ENCODE measurements around the gene SPATA25.
"Not testable (repeated sequence)": the region's sequence is repeated elsewhere in the genome, so short reads cannot be mapped to it uniquely, and the experiment has no call there.

Gene SPATA25

DNA sequence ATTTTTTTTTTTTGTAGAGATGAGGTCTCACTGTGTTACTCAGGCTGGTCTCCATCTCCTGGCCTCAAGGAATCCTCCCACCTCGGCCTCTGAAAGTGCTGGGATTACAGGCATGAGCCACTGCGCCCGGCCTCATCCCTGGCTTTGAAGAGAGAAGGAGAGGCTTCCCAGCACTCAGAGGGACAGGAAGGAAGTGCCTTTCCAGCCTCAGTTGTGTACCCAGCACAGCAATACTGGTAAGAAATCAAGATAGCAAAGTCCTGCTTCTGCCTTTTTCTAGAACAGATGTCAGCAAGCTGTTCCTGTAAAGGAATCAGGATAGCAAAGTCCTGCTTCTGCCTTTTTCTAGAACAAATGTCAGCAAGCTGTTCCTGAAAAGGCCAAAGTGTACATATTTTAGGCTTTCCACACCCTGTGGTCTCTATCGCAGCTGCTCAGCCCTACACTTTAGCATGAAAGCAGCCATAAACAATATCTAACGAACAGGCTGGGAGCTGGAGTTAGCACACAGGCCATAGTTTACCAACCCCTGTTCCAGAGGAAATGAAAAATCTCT, 30.8 kb upstream of the SPATA25 start:
- DNase-seq = peak in 2 of 10 donors; percentile 12 to 64
- intact Hi-C loops (cut with DNase I) = no loop called here

DNA sequence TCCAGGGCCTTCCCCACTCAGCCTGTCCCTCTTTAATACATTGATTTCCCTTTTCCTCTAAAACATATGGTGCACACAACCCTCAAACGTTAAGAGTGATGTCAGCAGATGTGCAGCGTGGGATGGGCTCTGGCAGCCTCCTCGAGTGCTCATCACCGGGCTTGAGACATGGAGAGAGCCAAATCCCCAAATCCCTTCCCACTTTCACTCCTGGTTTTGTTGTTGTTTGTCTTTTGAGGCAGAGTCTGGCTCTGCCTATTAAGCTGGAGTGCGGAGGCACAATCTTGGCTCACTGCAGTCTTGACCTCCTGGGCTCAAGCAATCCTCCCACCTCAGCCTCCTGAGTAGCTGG, 30.3 kb upstream of the SPATA25 start:
- intact Hi-C loops (cut with DNase I) = no loop called here
- peak in 5 of 10 donors; percentile 39 to 90 (median 80) for DNase-seq

DNA sequence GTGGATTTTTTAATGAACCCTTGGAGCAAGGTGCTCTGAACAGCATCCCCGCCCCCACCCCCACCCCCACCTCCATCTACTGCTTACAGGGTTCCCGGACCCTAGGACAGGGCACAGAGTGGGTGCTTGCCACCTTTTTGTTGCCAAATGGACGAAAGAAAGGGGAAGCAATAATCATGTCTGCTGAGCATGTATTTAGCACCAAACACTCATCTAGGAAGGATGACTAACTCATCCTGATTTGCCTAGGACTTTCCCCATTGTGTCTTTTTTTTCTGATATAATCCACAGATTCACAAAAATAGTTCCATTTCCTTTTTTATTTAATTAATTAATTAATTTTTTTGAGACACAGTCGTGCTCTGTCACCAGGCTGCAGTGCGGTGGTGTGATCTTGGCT, 25.7 kb upstream of the SPATA25 start:
- intact Hi-C loops (cut with DNase I) = no loop called here
- no peak for DNase-seq

- intact Hi-C loops (cut with DNase I) = no loop called here
- peak in 1 of 10 donors; percentile 2 for DNase-seq
Measured at GRCh38 chr20:45912344-45912682, 24.9 kb upstream of the SPATA25 start.

DNA sequence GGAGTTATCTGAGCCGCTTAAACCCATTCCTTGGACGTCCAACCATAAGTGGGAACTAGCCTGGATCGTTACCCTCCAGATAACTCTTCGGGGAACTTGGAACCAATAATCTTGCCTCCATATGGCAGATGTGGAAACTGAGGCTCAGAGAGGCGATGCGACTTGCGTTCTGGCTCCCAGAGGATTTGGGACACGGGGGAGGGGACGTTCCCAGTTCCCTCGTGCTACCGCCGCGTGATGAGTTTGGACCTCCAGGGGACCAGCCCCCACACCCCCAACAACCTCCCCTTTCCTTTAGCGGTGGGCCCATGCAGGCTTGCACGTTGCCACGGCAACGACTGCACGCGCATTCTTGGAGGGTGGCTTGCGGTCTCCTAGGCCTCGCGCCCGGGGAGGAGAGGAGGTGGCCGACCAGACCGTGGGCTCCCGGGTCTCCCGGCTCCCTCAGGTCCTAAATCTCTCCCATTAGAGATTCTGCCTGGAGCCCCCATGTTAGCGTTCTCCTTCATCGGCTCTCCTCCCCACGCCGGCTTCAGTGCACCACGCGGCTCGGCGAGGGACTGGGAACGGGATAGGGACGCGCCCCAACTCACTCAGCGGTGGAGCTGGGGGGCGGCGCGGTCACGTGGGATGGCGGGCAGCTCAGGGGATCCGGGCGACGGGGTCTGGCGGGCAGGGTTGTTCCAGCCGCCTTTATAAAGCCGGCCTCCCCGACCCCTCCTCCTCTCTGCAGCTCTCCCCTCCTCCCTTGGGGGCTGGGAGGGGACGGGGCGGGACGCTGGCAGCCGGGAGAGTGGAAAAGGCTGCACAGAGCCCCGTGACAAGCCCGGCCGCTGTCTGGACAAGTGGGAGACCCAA, 24.3 kb upstream of the SPATA25 start, which contains the start of gene PLTP:
TSS of gene PLTP (minus strand) at position 670 of the 858 bp plus-strand sequence. CDS start 703 bp downstream, outside the sequence.
- peak; percentile 29 to 92 (median 62) for DNase-seq
- intact Hi-C loops (cut with DNase I) = no loop called here

DNA sequence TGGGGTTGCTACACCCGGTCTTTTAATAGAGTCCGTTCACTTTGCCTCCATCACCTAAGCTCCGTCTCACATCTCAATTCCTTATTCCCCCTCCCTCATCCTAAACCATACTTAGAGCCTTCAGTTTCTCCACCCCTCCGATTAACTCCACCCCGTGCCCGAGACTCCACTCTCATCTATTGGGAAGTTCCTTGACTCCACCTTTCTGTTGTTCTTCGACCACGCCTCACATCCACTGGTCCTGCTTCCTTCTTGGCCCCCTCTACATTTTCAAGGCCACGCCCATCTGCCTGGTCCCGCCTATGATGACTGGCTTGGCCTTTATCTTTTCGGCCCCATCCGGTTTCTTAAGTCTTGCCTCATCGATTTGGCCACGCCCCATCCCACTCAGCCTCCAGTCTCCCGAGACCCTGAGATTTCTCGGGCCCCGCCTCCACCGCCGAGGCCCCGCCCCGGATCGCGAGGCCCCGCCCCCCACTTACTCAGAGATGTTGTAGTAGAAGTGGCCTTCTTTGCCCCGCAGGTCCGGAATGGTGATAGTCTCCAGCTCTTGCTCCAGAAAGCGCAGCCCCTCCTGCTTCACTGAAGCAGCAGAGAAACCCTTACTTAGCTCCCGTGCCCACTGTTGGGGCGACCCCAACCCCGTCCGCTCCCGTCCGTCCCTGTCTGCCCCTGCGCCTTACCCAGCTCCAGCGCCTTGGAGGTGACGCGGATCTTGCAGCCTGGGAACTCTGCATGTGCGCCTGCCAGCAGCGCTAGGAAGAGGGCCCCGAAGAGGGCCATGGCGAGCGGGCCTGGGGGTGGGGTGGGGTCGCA, 23.5 kb upstream of the SPATA25 start:
- intact Hi-C loops (cut with DNase I) = no loop called here
- DNase-seq = peak; percentile 57 to 97 (median 84)

DNA sequence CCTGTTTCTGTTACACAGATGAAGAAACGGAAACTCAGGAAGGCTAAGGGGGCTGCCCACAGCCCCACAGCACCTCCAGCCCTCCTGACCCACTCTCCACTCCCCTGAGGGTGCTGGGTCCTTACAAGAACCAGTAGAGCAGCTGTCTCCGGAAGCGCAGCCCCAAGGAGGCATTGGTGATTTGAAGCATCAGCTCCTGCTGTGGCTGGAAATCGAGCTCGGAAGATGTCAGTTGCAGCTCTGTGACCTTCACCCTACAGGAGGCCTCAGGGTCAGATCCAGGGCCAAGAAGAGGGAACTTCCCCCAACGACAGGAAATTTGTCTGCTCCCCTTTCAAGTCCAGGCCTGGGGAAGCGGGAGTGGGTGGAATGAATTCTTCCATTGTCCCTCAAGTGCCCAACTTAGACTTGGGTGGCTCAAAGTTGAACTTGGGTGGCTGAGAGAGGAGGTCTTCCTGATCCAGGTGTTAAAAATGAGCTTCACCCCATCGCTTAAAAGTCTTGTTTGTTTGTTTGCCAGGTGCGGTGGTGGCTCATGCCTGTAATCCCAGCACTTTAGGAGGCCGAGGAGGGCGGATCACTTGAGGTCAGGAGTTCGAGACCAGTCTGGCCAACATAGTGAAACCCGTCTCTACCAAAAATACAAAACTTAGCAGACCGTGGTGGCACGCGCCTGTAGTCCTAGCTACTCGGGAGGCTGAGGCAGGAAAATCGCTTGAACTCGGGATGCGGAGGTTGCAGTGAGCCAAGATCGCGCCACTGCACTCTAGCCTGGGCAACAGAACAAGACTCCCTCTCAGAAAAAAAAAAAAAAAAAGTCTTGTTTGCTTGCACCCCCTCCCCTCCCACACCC, 22.6 kb upstream of the SPATA25 start:
- intact Hi-C loops (cut with DNase I) = no loop called here

GRCh38 chr20:45909336-45909808, 21.9 kb upstream of the SPATA25 start:
- peak in 1 of 10 donors; percentile 77 for DNase-seq
- intact Hi-C loops (cut with DNase I) = no loop called here

More for the DNA sequence above, 22.6 kb upstream of the SPATA25 start:
- peak in 1 of 10 donors; percentile 39 for DNase-seq

DNA sequence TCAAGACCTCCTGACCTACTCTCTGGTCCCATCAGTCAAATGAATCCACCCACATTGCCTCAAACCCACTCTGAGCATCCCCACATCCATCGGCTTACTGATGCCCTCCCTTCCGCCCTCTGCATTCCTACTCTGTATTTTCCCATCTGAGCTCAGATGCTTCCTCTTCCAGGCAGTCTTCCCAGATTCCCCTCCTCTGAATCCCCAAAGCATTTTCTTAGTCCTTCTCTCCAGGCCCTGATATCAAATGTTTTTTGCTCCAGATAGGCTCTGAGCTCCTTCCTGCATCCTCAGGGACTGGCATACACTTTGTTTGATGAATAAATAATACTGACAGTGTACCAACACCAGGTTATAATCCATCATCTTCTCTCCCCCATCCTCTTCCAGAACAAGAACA, 20.7 kb upstream of the SPATA25 start:
- no peak for DNase-seq

GRCh38 chr20:45907219-45907948, 20.0 kb upstream of the SPATA25 start:
- DNase-seq = peak in 1 of 10 donors; percentile 78
- intact Hi-C loops (cut with DNase I) = no loop called here

More for the DNA sequence above, 20.7 kb upstream of the SPATA25 start:
- intact Hi-C loops (cut with DNase I) = no loop called here

GRCh38 chr20:45905505-45906079, 18.2 kb upstream of the SPATA25 start:
- intact Hi-C loops (cut with DNase I) = no loop called here
- DNase-seq = peak in 1 of 10 donors; percentile 9

DNA sequence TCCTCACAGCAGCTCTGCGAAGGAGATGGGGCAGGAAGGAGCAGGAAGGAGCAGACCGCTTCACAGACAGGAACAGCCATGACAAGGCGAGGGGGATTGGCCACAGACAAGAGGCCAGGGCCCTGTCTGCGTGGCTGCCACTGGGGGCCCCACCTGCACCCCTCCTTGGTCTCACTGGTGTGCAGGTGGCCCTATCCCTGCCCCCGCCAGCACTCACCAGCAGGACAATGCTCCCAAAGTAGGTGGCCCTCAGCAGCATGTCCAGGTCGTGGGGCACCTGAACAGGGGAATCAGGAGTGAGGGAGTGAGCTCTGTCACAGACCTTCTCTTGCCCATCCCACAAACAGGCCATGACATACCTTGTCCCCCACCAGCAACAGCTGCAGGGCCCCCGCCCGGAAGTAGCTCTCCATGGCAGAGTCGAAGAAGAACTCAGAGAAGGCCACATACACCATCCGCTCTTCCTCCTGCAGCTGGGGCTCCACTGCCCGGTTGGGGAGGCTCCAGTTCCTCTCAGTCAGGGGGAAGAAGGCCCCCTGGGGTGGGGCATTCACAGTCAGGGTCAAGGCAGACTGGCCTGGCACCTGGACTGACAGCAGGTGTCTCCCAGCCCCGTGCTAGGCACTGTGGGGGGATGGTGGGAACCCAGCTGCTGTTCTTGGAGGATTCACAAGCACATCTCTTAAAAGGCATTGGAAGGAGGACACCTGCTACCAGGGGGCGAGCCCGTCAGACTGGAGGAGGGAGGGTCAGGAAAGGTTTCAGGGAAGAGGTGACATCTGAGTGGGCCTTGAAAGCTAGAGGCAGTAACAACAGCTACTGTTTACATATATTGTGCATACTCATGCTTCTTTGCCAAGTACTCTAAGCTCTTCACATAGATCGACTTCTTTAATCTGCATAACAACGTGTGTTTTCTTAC, 17.4 kb upstream of the SPATA25 start:
- DNase-seq = peak in 2 of 10 donors; percentile 49 to 63
- intact Hi-C loops (cut with DNase I) = no loop called here

- intact Hi-C loops (cut with DNase I) = no loop called here
- DNase-seq = peak in 1 of 10 donors; percentile 60
Measured at GRCh38 chr20:45902199-45902701, 14.8 kb upstream of the SPATA25 start.

- intact Hi-C loops (cut with DNase I) = not testable (repeated sequence)
- peak in 2 of 10 donors; percentile 10 to 59 for DNase-seq
Measured at GRCh38 chr20:45901332-45901731, 13.9 kb upstream of the SPATA25 start.

DNA sequence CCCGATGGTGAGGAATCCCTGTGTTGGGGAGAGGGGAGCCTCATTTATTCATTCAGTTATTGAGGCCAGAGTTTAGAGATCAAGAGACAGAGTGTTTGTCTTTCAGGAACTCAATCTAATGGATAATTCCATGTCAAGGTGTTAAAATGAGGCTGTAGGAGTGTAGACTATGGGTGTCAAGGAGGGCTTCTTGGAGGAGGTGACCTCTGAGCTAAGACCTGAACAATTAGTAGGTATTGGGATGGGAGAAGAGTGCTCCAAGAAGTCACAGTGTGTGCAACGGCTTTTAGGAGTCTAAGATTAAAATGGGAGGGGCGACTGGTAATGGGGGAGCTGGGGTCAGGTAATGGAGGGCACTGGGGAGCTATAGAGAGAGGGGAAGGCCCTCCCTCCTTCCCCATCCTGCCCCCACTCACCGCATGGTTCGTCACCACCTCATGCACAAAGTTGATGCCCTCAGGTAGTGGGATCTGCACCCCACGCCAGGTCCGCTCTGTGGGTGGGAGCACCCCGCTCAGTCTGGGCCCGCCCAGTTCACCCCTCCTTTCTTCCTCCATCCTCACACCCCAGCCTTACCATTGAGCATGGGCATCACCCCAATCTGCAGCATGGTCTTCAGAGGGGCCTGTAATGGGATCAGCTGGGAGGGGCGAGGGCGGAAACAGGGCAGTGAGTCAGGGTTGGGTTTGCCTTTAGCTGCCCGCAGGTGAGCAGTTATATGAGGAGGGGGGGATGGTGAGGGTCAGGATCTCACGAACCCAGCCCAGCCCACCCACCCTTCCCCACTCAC, 11.8 kb upstream of the SPATA25 start:
- intact Hi-C loops (cut with DNase I) = no loop called here
- DNase-seq = peak in 2 of 10 donors; percentile 48 to 56

DNA sequence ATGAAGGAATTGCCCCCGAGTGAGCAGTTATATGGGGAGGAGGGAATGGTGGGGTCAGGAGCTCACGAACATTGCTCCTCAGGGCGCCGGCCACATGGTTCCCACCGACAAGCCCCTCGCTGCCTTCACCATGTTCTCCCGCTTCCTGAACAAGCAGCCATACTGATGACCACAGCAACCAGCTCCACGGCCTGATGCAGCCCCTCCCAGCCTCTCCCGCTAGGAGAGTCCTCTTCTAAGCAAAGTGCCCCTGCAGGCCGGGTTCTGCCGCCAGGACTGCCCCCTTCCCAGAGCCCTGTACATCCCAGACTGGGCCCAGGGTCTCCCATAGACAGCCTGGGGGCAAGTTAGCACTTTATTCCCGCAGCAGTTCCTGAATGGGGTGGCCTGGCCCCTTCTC, 10.9 kb upstream of the SPATA25 start:
- intact Hi-C loops (cut with DNase I) = no loop called here
- peak in 2 of 10 donors; percentile 37 to 68 for DNase-seq

- intact Hi-C loops (cut with DNase I) = no loop called here
- DNase-seq = peak in 2 of 10 donors; percentile 37 to 50
Measured at GRCh38 chr20:45897692-45898091, 10.3 kb upstream of the SPATA25 start.
